Breast epithelium (tissue), 4 donors: ENCODE results near the gene PNLIPRP2. TPM values are rescaled to one million over a fixed set of nuclear protein-coding genes. Genes with fewer than 3 reads are reported as not detected.

ENCODE experiments used
- DNase-seq, 2 donors: peaks; one replicate each; pipeline ENCODE4 v3.0.0-alpha.2; 2019; ENCODE audit warnings: low spot score in 2 of 2
- H3K27ac ChIP-seq, 2 donors: fragments of 200-600 bp; sonication (generic) in 1 of 2; one replicate each; pipeline ENCODE4 v1.5.1; 2016 to 2019; ENCODE audit warnings: mild to moderate bottlenecking in 1 of 2
- H3K27me3 ChIP-seq, 2 donors: fragments of 200-600 bp; sonication (generic) in 1 of 2; one replicate each; pipeline versions ENCODE4 v1.5.1 to v1.6.0; 2017 to 2019; ENCODE audit warnings: control low read depth in 1 of 2, mild to moderate bottlenecking in 1 of 2
- H3K36me3 ChIP-seq: fragments of 200-600 bp; one replicate; pipeline ENCODE4 v1.5.1; 2019
- H3K4me1 ChIP-seq, 2 donors: fragments of 200-600 bp; sonication (generic); one replicate each; pipeline ENCODE4 v1.5.1; 2016 to 2019; ENCODE audit warnings: control low read depth in 1 of 2
- H3K4me3 ChIP-seq, 3 donors: fragments of 200-600 bp; sonication (generic); 1 replicate in 2 of 3; 2 replicates in 1 of 3; pipeline ENCODE4 v1.5.1; 2016 to 2019; ENCODE audit warnings: mild to moderate bottlenecking in 3 of 3, moderate library complexity in 2 of 3
- H3K9me3 ChIP-seq, 2 donors: fragments of 200-600 bp; sonication (generic) in 1 of 2; one replicate each; pipeline ENCODE4 v1.5.1; 2016 to 2019; ENCODE audit warnings: control low read depth in 1 of 2
- CTCF ChIP-seq, 3 donors: fragments of 450-650 bp; IDR thresholded peaks; one replicate each; pipeline ENCODE4 v1.5.1; 2016 to 2017; ENCODE audit warnings: antibody characterized with exemption in 3 of 3, mild to moderate bottlenecking in 3 of 3, moderate library complexity in 3 of 3
- POLR2A ChIP-seq: fragments of 450-650 bp; IDR thresholded peaks from one replicate; pipeline ENCODE4 v1.6.1; 2016; ENCODE audit warnings: antibody characterized with exemption, mild to moderate bottlenecking, moderate library complexity
- POLR2AphosphoS5 ChIP-seq, 3 donors: sonication (generic); formaldehyde crosslinking; IDR thresholded peaks; one replicate each; pipeline ENCODE4 v1.6.1; 2017; ENCODE audit warnings: antibody characterized with exemption in 3 of 3
- intact Hi-C: fragments of 100-400 bp; cut with DNase I; formaldehyde crosslinking; loops from one replicate; pipeline ENCODE4 v1.15.1; 2023; ENCODE audit warnings: low total_unique reads
- total RNA-seq, 3 donors: library from RNA; depleted of rRNA; stranded (reverse); fragments of >200 nt; gene quantifications; one replicate each; pipeline ENCODE4 v1.1.0, GENCODE V29; 2016

PNLIPRP2 gene
- total RNA-seq, 3 donors from 2014 or later = not detected

GRCh38 chr10:116631871-116632295 is 11.1 kb downstream of the PNLIPRP2 start:
- intact Hi-C loops = no loop called here
- TF ChIP-seq POLR2AphosphoS5 (IDR thresholded peaks at IDR 0.05) (no peak), CTCF (IDR thresholded peaks at IDR 0.05) (no peak), POLR2A (no peak)
- peaks cover 0 to 9% of the 10 kb centered on the region in 2 donors for H3K27me3 ChIP-seq
- no peak overlapping the region for H3K27ac ChIP-seq
- no peaks in the 10 kb centered on the region for H3K36me3 ChIP-seq
- H3K9me3 ChIP-seq = no peaks in the 10 kb centered on the region
- no peak for DNase-seq
- H3K4me3 ChIP-seq = no peak overlapping the region
- no peaks in the 10 kb centered on the region for H3K4me1 ChIP-seq

GRCh38 chr10:116632596-116633215 is 12.0 kb downstream of the PNLIPRP2 start:
- Histone ChIP-seq H3K4me3 (no peak overlapping the region), H3K4me1 (no peaks in the 10 kb centered on the region), H3K27me3 (peaks cover 0 to under 1% of the 10 kb centered on the region in 2 donors), H3K9me3 (no peaks in the 10 kb centered on the region), H3K36me3 (no peaks in the 10 kb centered on the region), H3K27ac (no peak overlapping the region)
- intact Hi-C loops = no loop called here
- TF ChIP-seq POLR2AphosphoS5 (IDR thresholded peaks at IDR 0.05) = no peak
- DNase-seq = no peak

GRCh38 chr10:116633216-116633600 is 12.5 kb downstream of the PNLIPRP2 start:
- TF ChIP-seq POLR2AphosphoS5 (IDR thresholded peaks at IDR 0.05) = no peak
- TF ChIP-seq CTCF (IDR thresholded peaks at IDR 0.05) = no peak
- TF ChIP-seq POLR2A = no peak
- intact Hi-C loops = no loop called here
- Histone ChIP-seq H3K9me3 (no peaks in the 10 kb centered on the region), H3K27me3 (no peaks in the 10 kb centered on the region), H3K4me1 (no peaks in the 10 kb centered on the region), H3K27ac (no peak overlapping the region), H3K36me3 (no peaks in the 10 kb centered on the region), H3K4me3 (no peak overlapping the region)
- no peak for DNase-seq

GRCh38 chr10:116634126-116634975 is 13.6 kb downstream of the PNLIPRP2 start:
- H3K27ac ChIP-seq = no peak overlapping the region
- no peak for DNase-seq
- H3K4me1 ChIP-seq = no peaks in the 10 kb centered on the region
- H3K36me3 ChIP-seq = no peaks in the 10 kb centered on the region
- TF ChIP-seq POLR2A (no peak), POLR2AphosphoS5 (IDR thresholded peaks at IDR 0.05) (no peak), CTCF (IDR thresholded peaks at IDR 0.05) (no peak)
- intact Hi-C loops = no loop called here
- no peak overlapping the region for H3K4me3 ChIP-seq
- H3K27me3 ChIP-seq = no peaks in the 10 kb centered on the region
- H3K9me3 ChIP-seq = no peaks in the 10 kb centered on the region

- no peaks in the 10 kb centered on the region for H3K27me3 ChIP-seq
- no peak overlapping the region for H3K27ac ChIP-seq
- H3K4me3 ChIP-seq = no peak overlapping the region
- intact Hi-C loops = no loop called here
- DNase-seq = no peak
- TF ChIP-seq POLR2A (no peak), POLR2AphosphoS5 (IDR thresholded peaks at IDR 0.05) (no peak), CTCF (IDR thresholded peaks at IDR 0.05) (no peak)
- no peaks in the 10 kb centered on the region for H3K4me1 ChIP-seq
- H3K36me3 ChIP-seq = no peaks in the 10 kb centered on the region
- H3K9me3 ChIP-seq = no peaks in the 10 kb centered on the region
Observed at GRCh38 chr10:116636385-116636784, 15.6 kb downstream of the PNLIPRP2 start.
